ENCODE data around the gene EML2. TPM values are rescaled to one million over a fixed set of nuclear protein-coding genes. Genes with fewer than 3 reads are reported as not detected.

The EML2 gene
- total RNA-seq, 1 experiment from 2014 or later: 33.9 TPM

DNA sequence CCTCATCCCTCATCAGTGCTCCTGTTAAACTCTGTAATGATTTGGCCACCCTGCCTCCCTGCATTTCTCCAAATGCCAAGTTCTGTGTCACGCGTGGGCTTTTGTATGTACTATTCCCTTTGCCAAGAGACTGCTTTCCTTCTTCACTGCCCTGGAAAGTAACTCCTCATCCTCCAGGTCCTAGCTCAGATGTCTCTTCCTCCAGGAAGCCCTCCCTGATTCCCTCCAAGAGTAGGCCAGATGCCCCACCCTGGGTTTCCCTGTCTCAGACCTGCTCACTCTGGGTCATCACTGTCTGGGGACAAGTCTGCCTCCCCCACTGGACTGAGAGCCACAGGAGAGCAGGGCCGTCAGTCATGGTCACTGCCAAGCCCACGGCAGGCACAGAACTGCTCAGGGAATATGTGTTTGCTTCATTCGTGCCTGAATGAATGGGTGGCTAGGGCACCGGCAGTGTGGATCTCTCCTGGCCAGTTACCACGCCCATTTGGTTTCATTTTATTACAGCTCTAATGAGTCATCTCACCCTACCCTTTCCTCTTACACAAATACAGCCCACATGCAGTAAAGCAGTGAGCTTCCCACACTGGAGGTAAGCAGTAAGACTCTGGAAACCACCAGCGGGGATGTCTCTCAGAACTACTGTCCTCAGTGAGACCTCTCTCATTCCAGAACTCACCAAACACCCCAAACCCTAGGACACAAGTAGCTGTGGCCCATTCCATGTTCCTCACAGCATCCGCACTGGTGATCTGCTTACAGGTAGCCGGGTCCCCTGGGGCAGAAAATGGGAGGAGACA, 25.1 kb downstream of the EML2 start:
- peak; percentile 40 to 46 for DNase-seq
- no peaks in the 10 kb centered on the region for H3K27me3 ChIP-seq (replicated peaks; ENCODE audit: control insufficient read depth, insufficient read depth, low read length)
- H3K4me1 Mint-ChIP-seq (ENCODE audit: low read depth, unreplicated experiment): peaks cover 9% of the 10 kb centered on the region
- CTCF ChIA-PET: interaction anchor here (3.4 kb wide), 1 partner anchor 28 kb away, joined by 27 read pairs; no protein-coding TSS in a partner anchor
- no peaks in the 10 kb centered on the region for H3K9me3 ChIP-seq
- peaks cover 24% of the 10 kb centered on the region for H3K36me3 Mint-ChIP-seq (ENCODE audit: insufficient read depth, unreplicated experiment)
- POLR2A ChIA-PET: interaction anchor here (0.6 to 1.0 kb wide), 3 partner anchors 19 to 103 kb away, joined by 3 to 11 read pairs (median 4); no protein-coding TSS in a partner anchor
- 0 out of 2 replicates have a peak, but pooled peaks cover 10% of the 10 kb centered on the region for H3K4me1 ChIP-seq
- no peak overlapping the region for H3K4me3 Mint-ChIP-seq (ENCODE audit: unreplicated experiment)
- intact Hi-C loops (cut with micrococcal nuclease; ENCODE audit: unreplicated experiment): no loop called here
- H3K4me3 ChIP-seq (ENCODE audit: low read depth, low read length): no peak overlapping the region
- no peaks in the 10 kb centered on the region; the same call in 1 of the 2 replicates for H3K36me3 ChIP-seq (ENCODE audit: control insufficient read depth, insufficient read depth, low read length)
- peak overlapping the region; percentile 71 for H3K27ac Mint-ChIP-seq (ENCODE audit: unreplicated experiment)
- no TSS peak for BruUV-seq (replicated peaks)
- no peaks in the 10 kb centered on the region for H3K27me3 Mint-ChIP-seq (ENCODE audit: insufficient read depth, unreplicated experiment)
- H3K9me3 Mint-ChIP-seq (ENCODE audit: unreplicated experiment): peaks cover 4% of the 10 kb centered on the region
- TF ChIP-seq, protein P1, sequence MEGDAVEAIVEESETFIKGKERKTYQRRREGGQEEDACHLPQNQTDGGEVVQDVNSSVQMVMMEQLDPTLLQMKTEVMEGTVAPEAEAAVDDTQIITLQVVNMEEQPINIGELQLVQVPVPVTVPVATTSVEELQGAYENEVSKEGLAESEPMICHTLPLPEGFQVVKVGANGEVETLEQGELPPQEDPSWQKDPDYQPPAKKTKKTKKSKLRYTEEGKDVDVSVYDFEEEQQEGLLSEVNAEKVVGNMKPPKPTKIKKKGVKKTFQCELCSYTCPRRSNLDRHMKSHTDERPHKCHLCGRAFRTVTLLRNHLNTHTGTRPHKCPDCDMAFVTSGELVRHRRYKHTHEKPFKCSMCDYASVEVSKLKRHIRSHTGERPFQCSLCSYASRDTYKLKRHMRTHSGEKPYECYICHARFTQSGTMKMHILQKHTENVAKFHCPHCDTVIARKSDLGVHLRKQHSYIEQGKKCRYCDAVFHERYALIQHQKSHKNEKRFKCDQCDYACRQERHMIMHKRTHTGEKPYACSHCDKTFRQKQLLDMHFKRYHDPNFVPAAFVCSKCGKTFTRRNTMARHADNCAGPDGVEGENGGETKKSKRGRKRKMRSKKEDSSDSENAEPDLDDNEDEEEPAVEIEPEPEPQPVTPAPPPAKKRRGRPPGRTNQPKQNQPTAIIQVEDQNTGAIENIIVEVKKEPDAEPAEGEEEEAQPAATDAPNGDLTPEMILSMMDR (IDR thresholded peaks at IDR 0.05; ENCODE audit: insufficient read depth in 1 of 2, low read depth in 1 of 2, low read length in 1 of 2, severe bottlenecking in 1 of 2, unreplicated experiment in 1 of 2): no peak

DNA sequence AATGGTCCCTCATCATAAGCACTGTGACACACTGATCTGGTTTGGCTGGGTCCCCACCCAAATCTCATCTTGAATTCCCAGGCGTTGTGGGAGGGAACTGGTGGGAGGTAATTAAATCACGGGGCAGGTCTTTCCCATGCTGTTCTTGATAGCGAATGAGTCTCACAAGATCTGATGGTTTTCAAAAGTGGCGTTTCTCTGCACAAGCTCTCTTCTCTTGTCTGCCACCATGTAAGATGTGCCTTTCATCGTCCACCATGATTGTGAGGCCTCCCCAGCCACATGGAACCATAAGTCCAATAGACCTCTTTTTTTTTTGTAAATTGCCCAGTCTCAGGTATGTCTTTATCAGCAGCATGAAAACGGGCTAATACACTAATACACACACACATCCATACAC, 30.2 kb downstream of the EML2 start:
- Histone ChIP-seq H3K4me1 (peaks cover 7% of the 10 kb centered on the region), H3K36me3 (ENCODE audit: control insufficient read depth, insufficient read depth, low read length) (no peaks in the 10 kb centered on the region; the same call in 1 of the 2 replicates), H3K9me3 (no peaks in the 10 kb centered on the region), H3K4me3 (ENCODE audit: low read depth, low read length) (no peak overlapping the region), H3K27me3 (replicated peaks; ENCODE audit: control insufficient read depth, insufficient read depth, low read length) (no peaks in the 10 kb centered on the region)
- Mint-ChIP-seq H3K9me3 (ENCODE audit: unreplicated experiment) (peaks cover 8% of the 10 kb centered on the region), H3K27ac (ENCODE audit: unreplicated experiment) (no peak overlapping the region), H3K4me3 (ENCODE audit: unreplicated experiment) (no peak overlapping the region), H3K36me3 (ENCODE audit: insufficient read depth, unreplicated experiment) (peaks cover 25% of the 10 kb centered on the region), H3K27me3 (ENCODE audit: insufficient read depth, unreplicated experiment) (no peaks in the 10 kb centered on the region), H3K4me1 (ENCODE audit: low read depth, unreplicated experiment) (peaks cover 6% of the 10 kb centered on the region)
- CTCF ChIA-PET: interaction anchor here (4.0 kb wide), 1 partner anchor 33 kb away, joined by 52 read pairs; no protein-coding TSS in a partner anchor
- TF ChIP-seq, protein P1 (IDR thresholded peaks at IDR 0.05; ENCODE audit: insufficient read depth in 1 of 2, low read depth in 1 of 2, low read length in 1 of 2, severe bottlenecking in 1 of 2, unreplicated experiment in 1 of 2): no peak
- DNase-seq: no peak
- BruUV-seq (replicated peaks): no TSS peak
- intact Hi-C loops (cut with micrococcal nuclease; ENCODE audit: unreplicated experiment): no loop called here
- POLR2A ChIA-PET: no interaction called here

DNA sequence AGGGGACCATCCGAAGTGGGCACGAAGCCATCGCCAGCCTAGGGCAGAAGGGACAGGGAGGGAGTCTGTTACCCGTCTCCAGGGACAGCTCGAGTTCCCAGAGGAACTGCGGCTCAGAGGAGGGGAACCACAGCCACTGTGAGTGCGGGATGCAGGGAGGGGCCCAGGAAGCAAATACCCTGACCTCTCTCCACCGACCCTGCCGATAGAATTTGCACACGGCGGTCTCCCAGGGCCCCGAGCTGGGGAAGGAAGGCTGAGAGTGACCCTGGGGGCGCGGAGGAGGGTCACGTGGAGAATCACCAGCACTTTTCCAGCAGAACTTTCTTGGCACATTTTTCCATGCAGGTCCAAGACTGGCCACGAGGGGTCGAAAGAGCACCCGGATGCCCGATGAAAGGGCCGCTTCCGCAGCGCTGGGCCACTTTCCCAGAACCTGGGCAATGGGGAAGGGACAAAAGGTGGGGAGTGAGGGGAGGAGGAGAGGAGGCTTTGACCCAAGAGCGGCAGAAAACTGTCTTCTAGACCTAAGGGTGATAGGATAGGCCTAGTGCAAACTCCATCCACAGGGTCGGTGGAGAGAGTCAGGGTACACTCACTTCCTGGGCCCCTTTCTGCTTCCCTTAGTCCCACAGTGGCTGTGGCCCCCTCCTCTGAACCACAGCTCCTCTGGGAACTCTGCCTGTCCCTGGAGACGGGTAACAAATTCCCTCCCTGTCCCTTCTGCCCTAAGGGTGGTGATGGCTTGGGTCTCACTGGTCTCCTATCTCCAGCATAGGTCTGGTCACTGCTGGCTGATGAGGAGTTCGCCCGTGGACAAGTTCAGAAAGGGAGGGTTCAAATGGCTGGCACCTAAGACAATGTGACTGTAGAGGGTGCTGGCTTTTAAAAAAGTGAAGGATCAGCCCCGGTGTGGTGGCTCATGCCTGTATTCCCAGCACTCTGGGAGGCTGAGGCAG, 31.8 kb downstream of the EML2 start:
- Histone ChIP-seq H3K27me3 (replicated peaks; ENCODE audit: control insufficient read depth, insufficient read depth, low read length) (no peaks in the 10 kb centered on the region; the same call in 1 of the 2 replicates), H3K4me1 (peaks cover 7% of the 10 kb centered on the region), H3K4me3 (ENCODE audit: low read depth, low read length) (peak overlapping the region; percentile 13), H3K36me3 (ENCODE audit: control insufficient read depth, insufficient read depth, low read length) (no peaks in the 10 kb centered on the region; the same call in 1 of the 2 replicates), H3K9me3 (no peaks in the 10 kb centered on the region)
- Mint-ChIP-seq H3K27ac (ENCODE audit: unreplicated experiment) (peak overlapping the region; percentile 69), H3K36me3 (ENCODE audit: insufficient read depth, unreplicated experiment) (peaks cover 25% of the 10 kb centered on the region), H3K4me3 (ENCODE audit: unreplicated experiment) (peak overlapping the region; percentile 52), H3K27me3 (ENCODE audit: insufficient read depth, unreplicated experiment) (peaks cover 4% of the 10 kb centered on the region), H3K4me1 (ENCODE audit: low read depth, unreplicated experiment) (peaks cover 10% of the 10 kb centered on the region), H3K9me3 (ENCODE audit: unreplicated experiment) (peaks cover 8% of the 10 kb centered on the region)
- ChIA-PET POLR2A (interaction anchor here (0.8 kb wide), 1 partner anchor 42 kb away, joined by 3 read pairs; no protein-coding TSS in a partner anchor), CTCF (interaction anchor here (0.8 to 4.0 kb wide), 2 partner anchors 26 to 35 kb away, joined by 3 to 52 read pairs; no protein-coding TSS in a partner anchor)
- intact Hi-C loops (cut with micrococcal nuclease; ENCODE audit: unreplicated experiment): loop anchor here (1.0 kb wide), 1 partner anchor 35 kb away; no protein-coding TSS in a partner anchor
- TF ChIP-seq, protein P1 (IDR thresholded peaks at IDR 0.05; ENCODE audit: insufficient read depth in 1 of 2, low read depth in 1 of 2, low read length in 1 of 2, severe bottlenecking in 1 of 2, unreplicated experiment in 1 of 2): peak; percentile 90 to 94
- BruUV-seq (replicated peaks): no TSS peak
- peak; percentile 78 to 86 for DNase-seq
